Liver (tissue), 9 donors: ENCODE data around the gene SIL1. TPM values are rescaled to one million over a fixed set of nuclear protein-coding genes. Genes with fewer than 3 reads are reported as not detected.
A peak's percentile ranks its signal among the peaks of the same experiment; 100 is the strongest.

Source experiments
- DNase-seq: peaks from one replicate; pipeline ENCODE4 v3.0.0-alpha.2; 2017; ENCODE audit warnings: low spot score
- H3K27ac ChIP-seq, 2 donors: one replicate each; pipeline ENCODE4 v1.7.0; 2013; ENCODE audit warnings: inconsistent platforms in 2 of 2, low read length in 2 of 2, control low read depth in 1 of 2, low read depth in 1 of 2, mild to moderate bottlenecking in 1 of 2
- H3K27me3 ChIP-seq, 4 donors: one replicate each; pipeline versions ENCODE4 v1.6.1 to v1.7.0; 2013; ENCODE audit warnings: low read length in 3 of 4, inconsistent platforms in 1 of 4, mild to moderate bottlenecking in 1 of 4, moderate library complexity in 1 of 4; ENCODE audit not compliant: control insufficient read depth in 4 of 4, insufficient read depth in 4 of 4
- H3K36me3 ChIP-seq, 4 donors: one replicate each; pipeline versions ENCODE4 v1.6.1 to v1.7.0; 2013; ENCODE audit warnings: low read length in 3 of 4, mild to moderate bottlenecking in 3 of 4, low read depth in 1 of 4, moderate library complexity in 1 of 4; ENCODE audit not compliant: control insufficient read depth in 4 of 4, insufficient read depth in 3 of 4
- H3K4me1 ChIP-seq, 4 donors: one replicate each; pipeline versions ENCODE4 v1.6.1 to v1.7.0; 2013; ENCODE audit warnings: low read length in 3 of 4, mild to moderate bottlenecking in 3 of 4, moderate library complexity in 1 of 4; ENCODE audit not compliant: control insufficient read depth in 4 of 4, insufficient read depth in 4 of 4
- H3K4me3 ChIP-seq, 3 donors: one replicate each; pipeline versions ENCODE4 v1.6.1 to v1.7.0; 2013; ENCODE audit warnings: low read length in 3 of 3, control low read depth in 1 of 3, low read depth in 1 of 3, mild to moderate bottlenecking in 1 of 3
- H3K9ac ChIP-seq, 2 donors: one replicate each; pipeline ENCODE4 v1.7.0; 2013; ENCODE audit warnings: low read length in 2 of 2, mild to moderate bottlenecking in 2 of 2, moderate library complexity in 2 of 2, control low read depth in 1 of 2, low read depth in 1 of 2
- H3K9me3 ChIP-seq, 4 donors: one replicate each; pipeline versions ENCODE4 v1.6.1 to v1.7.0; 2013; ENCODE audit warnings: low read length in 3 of 4; ENCODE audit not compliant: control insufficient read depth in 4 of 4
- CTCF ChIP-seq: fragments of 150-350 bp; IDR thresholded peaks from 2 replicates; pipeline ENCODE4 v1.5.1; 2017; ENCODE audit warnings: improper control_type of control experiment, low read depth, low read length; ENCODE audit not compliant: missing input control
- EGR1 ChIP-seq, 2 donors: IDR thresholded peaks; 2 replicates each; pipeline ENCODE4 v1.6.1; 2016 to 2018; ENCODE audit warnings: antibody characterized with exemption in 2 of 2, low read depth in 2 of 2
- FOXA1 ChIP-seq: IDR thresholded peaks from 2 replicates; pipeline ENCODE4 v1.6.1; 2016; ENCODE audit warnings: antibody characterized with exemption
- FOXA2 ChIP-seq: IDR thresholded peaks from 2 replicates; pipeline ENCODE4 v1.6.1; 2016; ENCODE audit warnings: antibody characterized with exemption
- GABPA ChIP-seq, 2 donors: IDR thresholded peaks in 1 of 2; conservative IDR thresholded peaks in 1 of 2; 2 replicates each; pipeline ENCODE4 v1.6.1; 2016; ENCODE audit warnings: antibody characterized with exemption in 2 of 2, mild to moderate bottlenecking in 1 of 2, moderate library complexity in 1 of 2
- HNF4A ChIP-seq, 2 donors: conservative IDR thresholded peaks; 2 replicates each; pipeline ENCODE4 v1.6.1; 2016; ENCODE audit warnings: antibody characterized with exemption in 2 of 2, mild to moderate bottlenecking in 2 of 2
- HNF4G ChIP-seq: IDR thresholded peaks from 2 replicates; pipeline ENCODE4 v1.6.1; 2016; ENCODE audit warnings: antibody characterized with exemption
- JUND ChIP-seq, 2 donors: IDR thresholded peaks; 2 replicates each; pipeline ENCODE4 v1.6.1; 2016; ENCODE audit warnings: antibody characterized with exemption in 2 of 2
- NR2F2 ChIP-seq: IDR thresholded peaks from 2 replicates; pipeline ENCODE4 v1.6.1; 2016; ENCODE audit warnings: antibody characterized with exemption
- RAD21 ChIP-seq, 2 donors: IDR thresholded peaks; 2 replicates each; pipeline ENCODE4 v1.6.1; 2016; ENCODE audit warnings: antibody characterized with exemption in 2 of 2, mild to moderate bottlenecking in 2 of 2
- RXRA ChIP-seq, 2 donors: IDR thresholded peaks; 2 replicates each; pipeline ENCODE4 v1.6.1; 2017 to 2018; ENCODE audit warnings: antibody characterized with exemption in 2 of 2, mild to moderate bottlenecking in 1 of 2
- SP1 ChIP-seq: IDR thresholded peaks from 2 replicates; pipeline ENCODE4 v1.6.1; 2018; ENCODE audit warnings: antibody characterized with exemption, mild to moderate bottlenecking
- TAF1 ChIP-seq: conservative IDR thresholded peaks from 2 replicates; pipeline ENCODE4 v1.6.1; 2016; ENCODE audit warnings: antibody characterized with exemption, mild to moderate bottlenecking
- YY1 ChIP-seq: IDR thresholded peaks from 2 replicates; pipeline ENCODE4 v1.6.1; 2016; ENCODE audit warnings: antibody characterized with exemption, mild to moderate bottlenecking
- WGBS: extraction: QIAGEN DNeasy Blood & Tissue Kit; methylation state at CpG from one replicate; pipeline ENCODE4 v1.1.7; 2013; 5-methylcytosine and 5-hydroxymethylcytosine counted together
- polyA plus RNA-seq, 2 donors: library from polyadenylated mRNA; stranded (reverse) in 1 of 2; unstranded in 1 of 2; fragments of 200-250 nt in 1 of 2; fragments of >200 nt in 1 of 2; fragmentation: Nextera tagmentation in 1 of 2; extraction: Ambion mirVana in 1 of 2; gene quantifications; one replicate each; pipeline versions ENCODE4 v1.2.1 to v1.2.3, GENCODE V29; 2013 to 2015
- total RNA-seq, 2 donors: library from RNA; depleted of rRNA; stranded (reverse); fragments of >200 nt; gene quantifications; one replicate each; pipeline ENCODE4 v1.2.3, GENCODE V29; 2014
- TF ChIP-seq, protein P1 (sequence below): IDR thresholded peaks from 2 replicates; pipeline ENCODE4 v1.6.1; 2016; ENCODE audit warnings: antibody characterized with exemption
- TF ChIP-seq, protein P2 (sequence below): IDR thresholded peaks from 2 replicates; pipeline ENCODE4 v1.6.1; 2016; ENCODE audit warnings: antibody characterized with exemption, mild to moderate bottlenecking
- TF ChIP-seq, protein P3 (sequence below): IDR thresholded peaks from 2 replicates; pipeline ENCODE4 v1.6.1; 2016; ENCODE audit warnings: antibody characterized with exemption
- TF ChIP-seq, protein P4 (sequence below): IDR thresholded peaks from 2 replicates; pipeline ENCODE4 v1.6.1; 2016; ENCODE audit warnings: antibody characterized with exemption
- donor health status: healthy.
- donor health status: healthy.
- donor health status: healthy.
- donor health status: healthy.
- donor health status: healthy.

The SIL1 gene
- total and polyA plus RNA-seq, 4 donors = 38.1 to 95.1 (median 76.2) TPM

GRCh38 chr5:139131465-139131864, 66.7 kb downstream of the SIL1 start:
- Histone ChIP-seq H3K4me3 (no peak overlapping the region), H3K27me3 (no peaks in the 10 kb centered on the region), H3K4me1 (no peaks in the 10 kb centered on the region), H3K36me3 (peaks cover 0 to 10% (median 2%) of the 10 kb centered on the region in 4 donors), H3K27ac (peak overlapping the region in 1 of 2 donors; percentile 44), H3K9me3 (no peaks in the 10 kb centered on the region), H3K9ac (no peak overlapping the region)
- TF ChIP-seq TAF1 = no peak
- TF ChIP-seq, protein P1, sequence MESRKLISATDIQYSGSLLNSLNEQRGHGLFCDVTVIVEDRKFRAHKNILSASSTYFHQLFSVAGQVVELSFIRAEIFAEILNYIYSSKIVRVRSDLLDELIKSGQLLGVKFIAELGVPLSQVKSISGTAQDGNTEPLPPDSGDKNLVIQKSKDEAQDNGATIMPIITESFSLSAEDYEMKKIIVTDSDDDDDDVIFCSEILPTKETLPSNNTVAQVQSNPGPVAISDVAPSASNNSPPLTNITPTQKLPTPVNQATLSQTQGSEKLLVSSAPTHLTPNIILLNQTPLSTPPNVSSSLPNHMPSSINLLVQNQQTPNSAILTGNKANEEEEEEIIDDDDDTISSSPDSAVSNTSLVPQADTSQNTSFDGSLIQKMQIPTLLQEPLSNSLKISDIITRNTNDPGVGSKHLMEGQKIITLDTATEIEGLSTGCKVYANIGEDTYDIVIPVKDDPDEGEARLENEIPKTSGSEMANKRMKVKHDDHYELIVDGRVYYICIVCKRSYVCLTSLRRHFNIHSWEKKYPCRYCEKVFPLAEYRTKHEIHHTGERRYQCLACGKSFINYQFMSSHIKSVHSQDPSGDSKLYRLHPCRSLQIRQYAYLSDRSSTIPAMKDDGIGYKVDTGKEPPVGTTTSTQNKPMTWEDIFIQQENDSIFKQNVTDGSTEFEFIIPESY = no peak
- no peak for TF ChIP-seq YY1
- TF ChIP-seq RXRA (IDR thresholded peaks at IDR 0.05) = no peak
- no peak for TF ChIP-seq JUND (IDR thresholded peaks at IDR 0.05)
- TF ChIP-seq EGR1 (IDR thresholded peaks at IDR 0.05; ENCODE audit: low read depth in 2 of 2) = no peak
- TF ChIP-seq FOXA2 = no peak
- TF ChIP-seq, protein P2, sequence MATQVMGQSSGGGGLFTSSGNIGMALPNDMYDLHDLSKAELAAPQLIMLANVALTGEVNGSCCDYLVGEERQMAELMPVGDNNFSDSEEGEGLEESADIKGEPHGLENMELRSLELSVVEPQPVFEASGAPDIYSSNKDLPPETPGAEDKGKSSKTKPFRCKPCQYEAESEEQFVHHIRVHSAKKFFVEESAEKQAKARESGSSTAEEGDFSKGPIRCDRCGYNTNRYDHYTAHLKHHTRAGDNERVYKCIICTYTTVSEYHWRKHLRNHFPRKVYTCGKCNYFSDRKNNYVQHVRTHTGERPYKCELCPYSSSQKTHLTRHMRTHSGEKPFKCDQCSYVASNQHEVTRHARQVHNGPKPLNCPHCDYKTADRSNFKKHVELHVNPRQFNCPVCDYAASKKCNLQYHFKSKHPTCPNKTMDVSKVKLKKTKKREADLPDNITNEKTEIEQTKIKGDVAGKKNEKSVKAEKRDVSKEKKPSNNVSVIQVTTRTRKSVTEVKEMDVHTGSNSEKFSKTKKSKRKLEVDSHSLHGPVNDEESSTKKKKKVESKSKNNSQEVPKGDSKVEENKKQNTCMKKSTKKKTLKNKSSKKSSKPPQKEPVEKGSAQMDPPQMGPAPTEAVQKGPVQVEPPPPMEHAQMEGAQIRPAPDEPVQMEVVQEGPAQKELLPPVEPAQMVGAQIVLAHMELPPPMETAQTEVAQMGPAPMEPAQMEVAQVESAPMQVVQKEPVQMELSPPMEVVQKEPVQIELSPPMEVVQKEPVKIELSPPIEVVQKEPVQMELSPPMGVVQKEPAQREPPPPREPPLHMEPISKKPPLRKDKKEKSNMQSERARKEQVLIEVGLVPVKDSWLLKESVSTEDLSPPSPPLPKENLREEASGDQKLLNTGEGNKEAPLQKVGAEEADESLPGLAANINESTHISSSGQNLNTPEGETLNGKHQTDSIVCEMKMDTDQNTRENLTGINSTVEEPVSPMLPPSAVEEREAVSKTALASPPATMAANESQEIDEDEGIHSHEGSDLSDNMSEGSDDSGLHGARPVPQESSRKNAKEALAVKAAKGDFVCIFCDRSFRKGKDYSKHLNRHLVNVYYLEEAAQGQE = no peak
- no peak for TF ChIP-seq HNF4A (conservative IDR thresholded peaks at IDR 0.05)
- TF ChIP-seq HNF4G = no peak
- TF ChIP-seq SP1 = no peak
- no peak for TF ChIP-seq GABPA (IDR thresholded peaks at IDR 0.05 in 1 of 2, conservative IDR thresholded peaks at IDR 0.05 in 1 of 2)
- TF ChIP-seq, protein P3, sequence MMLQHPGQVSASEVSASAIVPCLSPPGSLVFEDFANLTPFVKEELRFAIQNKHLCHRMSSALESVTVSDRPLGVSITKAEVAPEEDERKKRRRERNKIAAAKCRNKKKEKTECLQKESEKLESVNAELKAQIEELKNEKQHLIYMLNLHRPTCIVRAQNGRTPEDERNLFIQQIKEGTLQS = no peak
- TF ChIP-seq, protein P4, sequence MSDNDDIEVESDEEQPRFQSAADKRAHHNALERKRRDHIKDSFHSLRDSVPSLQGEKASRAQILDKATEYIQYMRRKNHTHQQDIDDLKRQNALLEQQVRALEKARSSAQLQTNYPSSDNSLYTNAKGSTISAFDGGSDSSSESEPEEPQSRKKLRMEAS = no peak
- TF ChIP-seq FOXA1 = no peak
- TF ChIP-seq NR2F2 = no peak
- no peak for TF ChIP-seq CTCF
- TF ChIP-seq RAD21 (IDR thresholded peaks at IDR 0.05) = no peak
- 81% methylated on average over 6 of the region's 6 CpGs for WGBS
- no peak for DNase-seq
